Tibial nerve (tissue), 4 donors: ENCODE data around the gene KRTAP3-1.

Experiments
- CTCF ChIP-seq, 5 experiments: fragments of 200-600 bp in 3 of 5; fragments of 450-650 bp in 2 of 5; sonication (generic) in 3 of 5; IDR thresholded peaks; one replicate each; pipeline ENCODE4 v1.5.1; 2016 to 2019; ENCODE audit warnings: antibody characterized with exemption in 5 of 5, mild to moderate bottlenecking in 3 of 5, moderate library complexity in 2 of 5
- EP300 ChIP-seq, 2 donors: sonication (generic); formaldehyde crosslinking; IDR thresholded peaks; one replicate each; pipeline ENCODE4 v1.6.1; 2017; ENCODE audit warnings: antibody characterized with exemption in 2 of 2, mild to moderate bottlenecking in 1 of 2
- POLR2A ChIP-seq, 2 donors: fragments of 450-650 bp; IDR thresholded peaks; one replicate each; pipeline ENCODE4 v1.6.1; 2017; ENCODE audit warnings: antibody characterized with exemption in 2 of 2, mild to moderate bottlenecking in 2 of 2, moderate library complexity in 2 of 2

GRCh38 chr17:40962059-40962561 lies 46.8 kb downstream of the KRTAP3-1 start:
- TF ChIP-seq CTCF (IDR thresholded peaks at IDR 0.05) = no peak
- TF ChIP-seq EP300 (IDR thresholded peaks at IDR 0.05) = no peak
- no peak for TF ChIP-seq POLR2A (IDR thresholded peaks at IDR 0.05)
